Activated naive CD4-positive, alpha-beta T cell treated with Interleukin-2 at 50 U/mL for 16 hours (primary cell): ENCODE data around the gene ENSA.

ENCODE experiments used
- DNase-seq: peaks from one replicate; pipeline ENCODE4 v3.0.0-alpha.2; 2020

The ENSA gene

DNA sequence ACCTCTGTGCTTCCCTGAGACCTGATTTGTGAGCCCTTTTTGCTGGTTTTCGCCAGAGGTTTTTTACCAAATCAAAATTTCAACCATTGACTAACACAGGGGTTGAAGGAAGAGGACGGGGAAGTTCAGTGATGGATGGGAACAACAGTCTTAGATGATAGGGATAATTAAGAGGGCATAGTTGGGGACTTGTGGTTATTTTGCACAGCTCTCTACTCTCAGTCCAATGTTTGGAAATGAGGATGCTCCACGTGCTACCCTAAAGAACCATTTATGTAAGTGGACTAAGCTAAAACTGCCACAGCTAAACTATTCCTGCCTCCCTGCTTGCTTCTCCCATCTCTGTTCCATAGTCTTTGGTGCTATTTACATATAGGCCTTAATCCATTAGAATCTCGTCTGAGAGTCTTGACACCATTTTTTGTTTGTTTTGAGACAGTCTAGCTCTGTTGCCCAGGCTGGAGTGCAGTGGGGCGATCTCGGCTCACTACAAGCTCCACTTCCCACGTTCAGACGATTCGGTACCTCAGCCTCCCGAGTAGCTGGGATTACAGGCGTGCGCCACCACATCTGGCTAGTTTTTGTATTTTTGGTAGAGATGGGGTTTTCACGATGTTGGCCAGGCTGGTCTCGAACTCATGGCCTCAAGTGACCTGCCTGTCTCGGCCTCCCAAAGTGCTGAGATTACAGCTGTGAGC is 49.3 kb downstream of the ENSA start:
- no peak for DNase-seq

- peak; percentile 85 for DNase-seq
Measured at GRCh38 chr1:150579110-150579944, 50.1 kb downstream of the ENSA start, which contains the start of gene MCL1. TSS of gene MCL1 (minus strand) at chr1:150579610. CDS start at chr1:150579530, 80 bp downstream.

DNA sequence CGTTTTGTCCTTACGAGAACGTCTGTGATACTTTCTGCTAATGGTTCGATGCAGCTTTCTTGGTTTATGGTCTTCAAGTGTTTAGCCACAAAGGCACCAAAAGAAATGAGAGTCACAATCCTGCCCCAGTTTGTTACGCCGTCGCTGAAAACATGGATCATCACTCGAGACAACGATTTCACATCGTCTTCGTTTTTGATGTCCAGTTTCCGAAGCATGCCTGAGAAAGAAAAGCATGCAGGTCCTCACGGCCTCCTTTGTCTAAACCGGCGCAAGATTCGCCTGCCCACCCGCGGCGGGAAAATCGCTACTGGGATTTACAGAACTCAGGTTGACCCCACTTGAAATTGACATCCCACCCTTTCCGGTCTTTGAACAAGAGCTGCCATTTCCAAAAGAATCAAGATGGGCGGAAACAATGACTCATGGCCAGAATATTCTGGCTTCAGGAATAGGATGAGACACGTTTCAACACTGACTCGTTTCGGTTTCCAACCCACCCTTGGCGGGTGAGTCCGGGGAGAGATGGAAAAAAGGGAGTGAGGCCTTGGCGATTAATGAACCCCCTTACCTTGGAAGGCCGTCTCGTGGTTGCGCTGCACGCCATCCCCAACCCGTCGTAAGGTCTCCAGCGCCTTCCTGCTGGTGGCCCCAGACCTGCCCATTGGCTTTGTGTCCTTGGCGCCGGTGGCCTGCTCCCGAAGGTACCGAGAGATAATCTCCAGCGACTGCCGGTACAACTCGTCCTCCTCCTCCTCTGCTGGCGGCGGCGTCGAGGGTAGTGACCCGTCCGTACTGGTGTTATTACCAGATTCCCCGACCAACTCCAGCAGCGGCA is 50.9 kb downstream of the ENSA start:
- DNase-seq: peak; percentile 61

GRCh38 chr1:150577557-150578271 is 51.7 kb downstream of the ENSA start:
- DNase-seq: no peak

- no peak for DNase-seq
Measured at GRCh38 chr1:150576794-150577556, 52.4 kb downstream of the ENSA start.

- DNase-seq: no peak
Measured at GRCh38 chr1:150576367-150576711, 53.1 kb downstream of the ENSA start.

DNA sequence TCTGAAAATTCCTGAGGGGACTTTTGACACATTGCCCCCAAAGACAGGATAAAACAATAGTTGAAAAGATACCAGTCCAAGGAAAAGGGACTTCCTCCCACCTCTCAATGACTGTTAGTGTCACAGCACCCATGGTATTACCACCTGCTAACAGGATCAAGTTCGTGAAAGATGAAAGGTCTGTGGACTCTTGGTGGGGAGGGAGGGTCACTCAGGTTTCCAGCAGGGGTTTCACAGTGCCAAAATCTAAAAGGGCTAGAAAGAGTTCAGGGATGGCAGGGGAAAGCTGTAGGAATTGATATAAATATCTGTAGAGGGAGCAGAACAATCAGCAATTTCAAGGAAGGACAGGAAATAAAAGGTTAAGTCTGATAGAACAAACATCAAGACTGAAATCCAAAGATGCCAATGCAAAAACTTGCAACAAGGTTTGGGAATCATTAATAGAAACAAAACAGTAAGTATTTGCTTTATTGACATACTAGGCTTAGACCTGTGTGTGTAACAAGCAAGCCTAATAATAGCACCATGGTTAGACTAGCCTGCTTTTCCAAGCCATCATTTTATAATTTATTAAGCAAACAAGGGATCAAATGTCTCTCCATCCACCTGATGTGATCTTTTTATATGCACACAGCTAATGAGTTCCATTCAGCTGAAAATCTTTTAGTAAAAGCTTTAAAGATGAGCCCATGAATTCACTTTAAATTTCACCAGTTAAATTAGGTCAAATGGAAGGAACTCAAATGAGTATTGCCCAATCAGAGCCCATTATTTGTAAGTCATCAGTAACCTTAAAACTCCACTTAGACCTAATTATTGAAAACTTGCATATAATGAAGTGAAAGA is 53.7 kb downstream of the ENSA start:
- no peak for DNase-seq

DNA sequence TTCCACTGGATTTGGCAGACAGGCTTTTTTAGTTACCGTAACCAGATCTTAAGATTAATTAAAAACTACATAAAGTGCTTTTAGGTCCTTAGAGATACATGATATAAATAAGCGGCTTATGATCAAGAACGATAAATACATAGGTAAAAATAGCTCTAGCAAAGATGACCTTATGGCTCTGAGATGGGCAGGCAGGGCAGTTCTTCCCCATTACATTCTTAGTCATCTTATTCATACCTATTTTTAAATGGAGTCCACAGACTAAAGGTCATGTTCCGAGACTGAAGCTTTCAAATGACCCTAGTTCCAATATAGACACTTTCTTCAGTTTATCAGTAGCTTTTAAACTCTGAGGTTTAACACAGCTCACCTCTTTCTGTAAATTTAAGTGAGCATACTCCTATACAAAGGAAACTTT is 54.3 kb downstream of the ENSA start:
- DNase-seq: no peak

DNA sequence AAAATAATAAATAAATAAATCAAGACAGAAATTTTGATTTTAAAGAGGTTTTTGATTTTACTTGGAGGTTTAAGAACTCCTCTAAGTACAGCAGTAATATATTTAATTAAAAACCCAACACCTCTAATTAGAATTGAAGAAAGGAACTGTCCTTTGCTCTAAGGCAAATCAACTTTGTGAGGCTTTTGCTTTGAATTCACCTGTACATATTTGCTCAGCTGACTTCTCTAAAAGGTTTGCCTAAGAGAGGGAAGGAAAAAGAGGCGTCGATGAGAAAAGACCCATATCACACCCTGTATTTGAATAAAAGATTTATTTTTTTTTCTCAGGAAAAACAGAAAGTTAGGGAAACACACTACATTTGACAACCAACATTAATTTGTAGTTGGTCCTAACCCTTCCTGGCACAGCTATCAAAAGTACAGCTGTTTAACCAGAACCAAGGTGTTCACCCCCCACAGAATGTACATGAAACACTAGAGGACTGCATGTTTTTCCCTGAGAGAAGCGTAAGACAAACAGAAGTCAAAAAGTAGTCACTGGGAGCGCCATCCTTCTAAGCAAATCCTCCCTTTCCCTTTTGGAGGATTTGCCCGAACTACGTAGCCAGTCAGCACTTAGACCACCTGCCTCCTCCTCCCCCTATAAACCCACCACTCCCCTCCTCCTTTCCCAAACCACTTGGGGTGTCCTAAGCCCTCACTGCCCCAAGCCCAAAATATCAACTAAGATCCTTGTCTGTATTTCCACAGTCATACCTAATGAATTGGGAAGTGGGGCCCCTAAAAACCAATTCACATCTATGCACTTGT is 54.9 kb downstream of the ENSA start:
- no peak for DNase-seq

- DNase-seq: peak; percentile 32
Measured at GRCh38 chr1:150573648-150574071, 55.8 kb downstream of the ENSA start.

DNA sequence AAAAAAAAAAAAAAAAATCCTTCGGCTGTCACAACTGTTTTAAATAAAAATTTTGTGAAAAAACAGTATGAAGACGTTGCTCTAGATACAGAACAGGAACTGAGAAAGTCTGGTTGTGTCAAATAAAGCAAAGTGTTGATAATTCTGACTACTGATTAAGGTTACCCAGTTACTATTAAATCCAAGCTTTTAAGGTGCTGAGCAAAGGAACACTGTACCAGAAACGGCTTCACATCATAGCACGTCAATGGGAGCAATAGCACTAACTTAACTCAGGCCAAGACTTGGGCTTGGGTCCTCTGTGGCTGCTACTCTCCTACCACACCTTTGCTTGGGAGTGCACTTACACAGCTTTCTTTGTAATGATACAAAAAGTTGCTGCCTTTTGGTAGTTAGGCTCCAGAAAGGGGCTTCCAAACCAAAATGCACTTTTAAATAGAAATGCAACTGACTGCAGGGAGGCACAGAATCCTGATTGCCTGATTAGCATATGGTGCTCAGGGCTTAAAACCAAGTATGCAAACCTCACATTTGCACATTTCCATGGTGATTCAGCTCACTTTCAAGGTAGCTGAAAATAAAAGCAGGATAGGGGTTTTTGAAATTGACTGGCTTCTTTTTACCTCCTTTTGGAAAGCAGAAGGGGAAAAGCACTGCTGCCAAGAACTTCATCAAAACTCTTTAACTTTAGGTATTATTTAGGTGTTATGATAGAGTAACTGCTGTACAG is 56.3 kb downstream of the ENSA start:
- no peak for DNase-seq
